Lower leg skin (tissue), 4 donors: Measurements from ENCODE around the gene RNF6. TPM values are rescaled to one million over a fixed set of nuclear protein-coding genes. Genes with fewer than 3 reads are reported as not detected.

Source experiments
- DNase-seq, 2 donors: peaks; one replicate each; pipeline ENCODE4 v3.0.0-alpha.2; 2019; ENCODE audit warnings: low spot score in 2 of 2
- H3K4me3 ChIP-seq: fragments of 200-600 bp; sonication (generic); 2 replicates; pipeline ENCODE4 v1.5.1; 2017; ENCODE audit warnings: mild to moderate bottlenecking, low read depth; ENCODE audit not compliant: poor library complexity, severe bottlenecking
- CTCF ChIP-seq, 3 donors: fragments of 450-650 bp; IDR thresholded peaks; one replicate each; pipeline ENCODE4 v1.5.1; 2016; ENCODE audit warnings: antibody characterized with exemption in 3 of 3, mild to moderate bottlenecking in 3 of 3, moderate library complexity in 2 of 3
- POLR2A ChIP-seq, 2 donors: fragments of 450-650 bp; IDR thresholded peaks; one replicate each; pipeline ENCODE4 v1.6.1; 2016 to 2017; ENCODE audit warnings: antibody characterized with exemption in 2 of 2, mild to moderate bottlenecking in 1 of 2, moderate library complexity in 1 of 2
- WGBS, 2 donors: methylation state at CpG; one replicate each; pipeline ENCODE4 v1.1.5; 2018; 5-methylcytosine and 5-hydroxymethylcytosine counted together
- intact Hi-C: fragments of 100-400 bp; cut with DNase I; formaldehyde crosslinking; loops from one replicate; pipeline ENCODE4 v1.15.0; 2023; ENCODE audit warnings: low total_unique reads
- total RNA-seq, 4 donors: library from RNA; depleted of rRNA; stranded (reverse); fragments of >200 nt; gene quantifications; one replicate each; pipeline ENCODE4 v1.1.0, GENCODE V29; 2016

The RNF6 gene
- total RNA-seq, 4 donors from 2014 or later = 24.3 to 30.3 (median 26.1) TPM

DNA sequence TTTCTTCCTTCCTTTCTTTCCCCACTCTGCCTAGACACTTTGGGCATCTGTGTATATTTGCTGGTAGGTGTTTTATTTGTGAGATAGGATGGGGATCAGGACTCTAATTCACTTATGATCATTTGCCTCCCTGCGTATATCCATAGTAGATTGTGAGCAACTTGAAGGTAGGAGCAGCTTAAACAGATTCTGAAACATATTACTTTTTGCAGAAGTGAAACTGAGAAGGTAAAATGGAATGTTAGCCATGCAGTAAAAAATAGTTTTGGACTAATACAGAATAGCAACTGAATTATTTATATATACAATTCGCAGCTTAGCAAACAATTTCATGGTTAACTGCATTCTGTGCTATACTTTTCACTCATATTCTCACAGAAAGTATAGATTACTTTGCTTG is 38.7 kb downstream of the RNF6 start:
- 94% methylated on average over 2 of the region's 2 CpGs for whole genome bisulfite sequencing, 2 donors
- H3K4me3 ChIP-seq = no peak overlapping the region
- TF ChIP-seq POLR2A (IDR thresholded peaks at IDR 0.05) (no peak), CTCF (IDR thresholded peaks at IDR 0.05) (no peak)
- DNase-seq = no peak
- intact Hi-C loops = loop anchor here (10.0 kb wide), 1 partner anchor 321 kb away; no protein-coding TSS in a partner anchor

DNA sequence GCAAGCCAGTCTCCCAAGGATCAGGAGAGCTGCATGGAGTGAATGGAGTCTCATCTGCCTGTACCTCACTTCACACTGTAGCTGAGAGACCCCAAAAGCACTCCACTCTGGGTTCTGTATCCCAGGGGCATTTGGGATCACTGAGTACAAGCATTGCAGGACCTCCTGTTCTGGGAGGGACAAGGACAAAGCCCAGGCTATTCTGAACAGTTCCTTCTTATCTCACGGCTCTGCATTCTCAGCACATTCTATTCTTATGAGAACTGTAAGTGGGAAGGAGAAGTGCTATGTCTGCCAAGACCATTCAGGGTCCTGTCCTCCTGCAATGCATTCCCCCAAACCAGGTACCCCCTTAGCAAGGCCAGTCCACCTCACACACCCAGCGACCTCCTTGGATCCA is 42.8 kb downstream of the RNF6 start:
- TF ChIP-seq POLR2A (IDR thresholded peaks at IDR 0.05) = no peak
- no peak for TF ChIP-seq CTCF (IDR thresholded peaks at IDR 0.05)
- intact Hi-C loops = no loop called here

DNA sequence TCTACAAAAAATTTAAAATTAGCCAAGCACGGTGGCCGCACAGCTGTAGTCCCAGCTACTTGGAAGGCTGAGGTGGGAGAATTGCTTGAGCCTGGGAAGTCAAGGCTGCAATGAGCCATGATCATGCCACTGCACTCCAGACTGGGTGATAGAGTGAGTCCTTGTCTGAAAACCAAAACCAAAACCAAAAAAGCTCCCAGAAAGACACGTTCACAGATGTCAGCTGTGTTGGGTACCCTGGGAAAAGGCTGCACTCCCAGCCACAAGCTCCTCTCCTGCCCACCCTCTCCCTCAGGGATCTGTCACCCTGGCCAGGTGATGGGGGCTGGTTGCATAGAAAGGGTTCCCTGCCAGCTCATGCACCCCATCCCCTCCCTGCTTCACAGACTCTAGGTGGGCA is 53.3 kb downstream of the RNF6 start:
- DNase-seq = no peak
- H3K4me3 ChIP-seq = no peak overlapping the region
- WGBS, 2 donors = 81 to 86% methylated on average over 3 of the region's 3 CpGs
- intact Hi-C loops = no loop called here
- no peak for TF ChIP-seq POLR2A (IDR thresholded peaks at IDR 0.05)
- no peak for TF ChIP-seq CTCF (IDR thresholded peaks at IDR 0.05)

More for the DNA sequence above, 42.8 kb downstream of the RNF6 start:
- DNase-seq = no peak
- WGBS, 2 donors = 74 to 75% methylated on average over 2 of the region's 2 CpGs
- H3K4me3 ChIP-seq = no peak overlapping the region

GRCh38 chr13:26168237-26168814 is 53.8 kb downstream of the RNF6 start:
- intact Hi-C loops = no loop called here
- TF ChIP-seq POLR2A (IDR thresholded peaks at IDR 0.05) (no peak), CTCF (IDR thresholded peaks at IDR 0.05) (no peak)
- 82 to 84% methylated on average over 6 of the region's 6 CpGs for WGBS, 2 donors
- DNase-seq = no peak
- no peak overlapping the region for H3K4me3 ChIP-seq

DNA sequence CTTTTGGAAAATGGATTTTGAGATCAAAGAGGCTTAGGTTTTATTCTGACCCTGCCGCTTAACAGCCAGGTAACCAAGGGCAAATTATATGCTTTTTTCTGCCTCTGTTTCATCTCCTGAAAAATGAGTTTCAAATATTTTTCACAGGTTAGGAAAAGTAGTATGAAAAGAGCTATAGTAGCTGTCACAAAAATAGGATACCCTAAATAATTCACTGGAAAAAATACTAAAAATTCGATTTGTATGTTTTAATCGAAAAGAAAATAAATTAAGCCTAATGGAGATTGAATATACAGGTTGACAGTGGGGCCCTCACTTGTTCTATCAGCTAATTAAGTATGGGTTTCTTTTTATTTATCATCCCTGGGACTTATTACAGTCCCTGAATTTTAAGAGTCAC is 58.3 kb downstream of the RNF6 start:
- intact Hi-C loops = no loop called here
- no peak for TF ChIP-seq CTCF (IDR thresholded peaks at IDR 0.05)
- TF ChIP-seq POLR2A (IDR thresholded peaks at IDR 0.05) = no peak
- WGBS, 2 donors = 82 to 91% methylated on average over 3 of the region's 3 CpGs
- no peak overlapping the region for H3K4me3 ChIP-seq
- no peak for DNase-seq

Other genes with a start within 250 kb of the RNF6 start
- 1 to 10 TPM in 2 of 4 donors, under 1 TPM in 2; 0.19 to 5.8 (median 0.99) TPM for gene SHISA2, start 170.3 kb downstream of the RNF6 start, total RNA-seq
- gene CDK8, start 31.8 kb upstream of the RNF6 start, total RNA-seq = 10 to 100 TPM in 2 of 4 donors, 1 to 10 TPM in 2; 7.4 to 11.5 (median 10.4) TPM